HG02884 (cell line): ENCODE measurements around the gene CCDC60.

ENCODE experiments used
- ATAC-seq: cut with Tn5 transposase; IDR thresholded peaks from one replicate; pipeline ENCODE4 v1.9.1; 2021; ENCODE audit warnings: mild to moderate bottlenecking, moderate library complexity; ENCODE audit not compliant: unreplicated experiment

CCDC60 gene

GRCh38 chr12:119501052-119501451 is 166.5 kb downstream of the CCDC60 start:
- no peak for ATAC-seq

- ATAC-seq, result no peak
These were observed 170.5 kb downstream of the CCDC60 start for GRCh38 chr12:119505001-119505400.

GRCh38 chr12:119512772-119513497 is 178.4 kb downstream of the CCDC60 start:
- no peak for ATAC-seq

DNA sequence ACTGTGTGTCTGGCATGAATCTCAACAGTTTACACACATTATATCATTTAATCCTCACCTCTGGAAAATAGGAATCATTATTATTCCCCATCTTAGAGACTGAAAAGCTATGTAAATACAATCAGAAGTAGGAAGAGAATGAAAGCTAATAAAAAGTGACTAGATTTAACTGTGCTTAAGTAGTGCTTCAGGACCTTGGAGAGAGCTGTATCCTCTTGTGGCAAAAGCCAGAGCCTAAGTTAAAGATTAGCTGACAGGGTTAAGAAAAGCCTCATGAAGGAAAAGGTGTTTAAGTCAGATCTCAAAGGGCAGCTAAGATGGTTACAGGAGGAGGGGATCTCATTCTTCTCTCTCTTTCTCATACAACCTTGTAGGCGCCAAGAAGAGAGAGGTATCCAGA is 193.7 kb downstream of the CCDC60 start:
- ATAC-seq, result no peak

- no peak for ATAC-seq
These were observed 205.9 kb downstream of the CCDC60 start for GRCh38 chr12:119540476-119540875.

DNA sequence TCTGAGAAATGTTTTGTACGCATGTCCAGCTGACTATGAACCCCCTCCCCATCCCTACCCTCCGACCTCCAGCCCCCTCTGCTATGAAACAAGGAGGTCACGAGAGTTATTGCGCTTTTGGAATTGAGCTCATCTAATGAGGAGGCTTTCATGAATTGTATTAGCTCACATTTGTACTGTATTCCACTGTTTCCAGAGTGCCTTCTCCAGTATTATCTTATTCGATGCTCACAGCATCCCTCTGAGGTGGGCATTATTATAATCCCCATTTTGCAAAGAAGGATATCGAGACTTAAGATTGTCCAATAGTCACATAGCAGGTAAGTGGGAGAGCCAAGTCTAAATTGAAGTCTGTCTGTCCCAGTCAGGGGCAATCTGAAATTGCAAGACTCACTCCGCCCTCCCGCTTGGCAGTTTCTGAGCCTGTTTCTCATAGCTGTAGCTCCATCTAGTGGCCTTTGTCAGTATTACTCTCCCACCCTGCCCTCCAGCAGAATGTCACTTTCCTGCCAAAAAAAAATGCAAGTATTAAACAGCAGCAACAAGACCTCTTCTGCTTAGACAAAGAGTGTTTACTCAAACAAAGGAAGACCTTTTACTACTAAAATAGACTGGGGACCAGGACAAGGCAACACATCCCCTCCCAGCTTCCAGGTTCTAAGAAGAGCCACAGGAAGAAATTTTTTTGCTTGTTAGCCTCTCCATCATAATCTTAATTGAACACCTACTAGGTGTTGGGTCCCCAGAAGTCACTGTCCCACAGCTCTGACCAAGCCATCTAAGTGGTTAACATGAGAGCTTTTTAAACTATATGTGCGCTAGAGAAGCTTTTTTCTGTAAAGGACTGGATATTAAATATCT is 210.5 kb downstream of the CCDC60 start:
- ATAC-seq, result no peak

DNA sequence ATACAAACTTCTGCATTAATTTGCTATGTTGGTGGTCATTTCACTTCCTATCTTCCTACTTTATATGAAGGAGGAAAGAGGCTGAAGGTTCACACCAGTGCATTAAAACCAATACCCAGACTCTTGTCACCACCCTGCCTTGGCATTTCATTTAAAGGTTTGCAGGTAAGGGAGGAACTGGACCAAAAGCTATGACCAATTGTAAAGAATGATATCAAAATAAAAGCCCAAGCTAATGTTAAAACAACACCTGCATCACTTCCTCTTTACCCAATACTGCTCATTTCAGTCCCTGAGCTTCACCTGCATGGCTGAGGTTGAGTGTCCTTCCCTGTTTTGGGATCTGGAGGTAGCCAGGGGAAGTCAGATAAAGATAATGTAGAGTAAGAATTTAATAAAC is 211.8 kb downstream of the CCDC60 start:
- ATAC-seq, result no peak

DNA sequence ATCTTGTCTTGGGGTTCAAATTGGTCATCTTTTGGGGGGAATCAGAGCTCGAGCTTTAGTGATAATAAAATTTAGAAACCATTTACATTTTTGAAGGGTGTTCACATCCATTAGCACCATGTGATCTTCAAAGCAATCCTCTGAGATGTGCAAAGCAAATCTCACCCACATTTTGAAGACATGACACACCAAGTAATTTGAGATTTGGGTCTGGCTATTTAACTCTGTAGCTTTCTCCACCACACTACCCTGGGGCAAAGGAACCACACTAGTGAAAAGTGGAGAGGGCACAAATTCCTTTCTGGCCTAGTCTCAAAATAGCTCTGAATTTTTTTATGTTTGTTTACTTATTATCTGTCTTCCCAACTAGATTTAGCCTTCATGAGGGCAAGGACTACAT is 212.5 kb downstream of the CCDC60 start:
- ATAC-seq, result no peak

- ATAC-seq, result no peak
These were observed 222.3 kb downstream of the CCDC60 start for GRCh38 chr12:119556854-119557253.

DNA sequence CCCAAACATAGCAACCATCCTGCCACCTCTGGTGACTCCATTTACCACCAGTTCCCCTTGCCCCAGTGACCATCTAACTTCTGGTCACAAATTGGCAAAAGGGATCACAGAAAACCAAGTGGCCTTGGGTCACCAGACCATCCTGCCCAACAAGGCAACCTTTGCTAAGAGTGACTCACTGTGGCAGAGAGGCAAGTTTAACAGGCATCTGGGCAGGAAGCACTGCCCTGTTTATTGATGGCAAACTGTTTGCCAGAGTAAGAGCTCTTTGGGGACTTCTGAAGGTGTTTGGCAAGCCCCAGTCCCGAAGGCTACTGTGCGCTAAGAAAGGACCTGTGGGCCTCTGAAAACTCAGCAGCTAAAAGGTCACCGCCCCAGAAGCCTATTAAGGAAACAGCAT is 230.9 kb downstream of the CCDC60 start:
- no peak for ATAC-seq

DNA sequence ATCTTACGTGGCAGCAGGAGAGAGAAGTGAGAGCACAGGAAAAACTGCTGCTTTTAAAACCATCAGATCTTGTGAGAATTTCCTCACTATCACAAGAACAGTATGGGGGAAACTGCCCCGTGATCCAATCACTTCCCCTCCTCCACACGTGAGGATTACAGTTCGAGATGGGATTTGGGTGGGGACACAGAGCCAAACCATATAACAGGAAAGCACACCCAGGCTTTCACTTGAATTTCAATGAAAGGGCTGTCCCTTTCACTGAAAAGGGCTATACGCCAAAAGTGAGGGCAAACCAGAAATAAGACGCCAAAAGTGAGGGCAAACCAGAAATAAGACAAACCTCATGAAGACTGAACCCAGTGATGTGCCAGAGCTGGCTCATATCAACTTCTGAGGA is 236.2 kb downstream of the CCDC60 start:
- no peak for ATAC-seq

GRCh38 chr12:119573086-119573485 is 238.6 kb downstream of the CCDC60 start:
- ATAC-seq, result no peak

- no peak for ATAC-seq
These were observed 239.7 kb downstream of the CCDC60 start for GRCh38 chr12:119574255-119574654.

DNA sequence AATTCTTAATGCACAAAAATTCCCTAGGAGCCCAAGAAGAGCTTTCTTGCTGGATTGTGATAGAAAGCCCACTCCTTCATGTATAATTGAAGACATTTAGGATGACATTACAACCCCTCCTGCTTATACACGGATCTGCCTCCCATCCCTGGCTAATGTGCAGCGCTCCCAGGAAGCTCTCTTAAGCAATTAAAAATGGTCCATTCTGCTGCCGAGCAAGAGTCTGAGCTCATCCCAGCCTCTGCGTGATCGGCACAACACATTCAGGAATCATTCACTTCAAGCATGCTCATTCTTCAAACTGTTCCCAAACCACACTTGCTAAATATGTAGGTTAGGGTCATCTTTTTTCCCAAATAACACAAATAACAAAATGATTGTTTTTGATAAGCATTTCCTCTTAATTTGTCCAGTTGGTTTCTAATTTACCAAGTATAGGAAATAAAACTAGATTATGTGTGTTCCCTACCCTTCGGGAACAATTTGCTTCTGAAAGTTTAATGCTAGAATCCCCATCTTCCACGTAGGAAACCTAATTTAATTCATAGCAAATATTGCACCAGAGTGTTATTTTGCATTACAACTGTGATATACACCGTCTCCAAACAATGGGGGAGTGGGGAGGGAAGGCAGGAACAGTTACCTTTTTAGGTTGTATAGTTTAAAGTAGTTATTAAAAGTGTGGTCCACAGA is 241.7 kb downstream of the CCDC60 start:
- ATAC-seq, result no peak

DNA sequence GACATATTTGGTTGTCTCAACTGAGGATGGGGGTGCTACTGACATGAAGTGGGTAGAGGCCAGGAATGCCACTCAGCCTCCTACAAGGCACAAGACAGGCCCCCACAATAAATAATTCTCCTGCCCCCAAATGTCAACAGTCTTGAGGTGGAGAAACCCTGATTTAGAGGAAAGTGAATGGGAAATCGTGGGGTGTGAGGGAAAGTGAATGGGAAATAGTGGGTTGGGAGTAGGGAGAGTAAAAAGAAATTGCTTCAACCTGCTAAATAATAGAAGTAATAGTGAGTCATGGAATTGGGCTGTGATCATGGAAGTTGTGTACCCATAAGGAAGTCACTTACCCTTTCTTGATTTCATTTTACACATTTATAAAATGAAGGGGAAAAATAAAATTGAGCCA is 242.4 kb downstream of the CCDC60 start:
- no peak for ATAC-seq

DNA sequence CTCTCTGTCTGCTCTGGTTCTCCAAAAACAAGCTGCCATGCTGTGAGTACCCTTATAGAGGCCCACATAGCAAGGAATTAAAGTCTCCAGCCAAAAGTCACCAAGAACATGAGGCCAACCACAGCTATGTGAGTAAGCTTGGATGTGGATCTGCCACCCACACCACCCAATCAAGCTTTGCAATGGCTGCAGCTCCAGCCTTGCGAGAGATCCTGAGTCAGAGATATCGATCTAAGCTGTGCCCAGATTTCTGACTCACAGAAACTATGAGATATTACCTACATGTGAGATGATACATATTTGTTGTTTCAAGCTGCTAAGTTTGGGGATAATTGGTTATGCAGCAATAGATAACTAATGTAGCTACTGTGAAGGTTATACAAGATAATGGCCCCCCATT is 243.6 kb downstream of the CCDC60 start:
- no peak for ATAC-seq

GRCh38 chr12:119589097-119589496 is 254.6 kb downstream of the CCDC60 start:
- no peak for ATAC-seq

DNA sequence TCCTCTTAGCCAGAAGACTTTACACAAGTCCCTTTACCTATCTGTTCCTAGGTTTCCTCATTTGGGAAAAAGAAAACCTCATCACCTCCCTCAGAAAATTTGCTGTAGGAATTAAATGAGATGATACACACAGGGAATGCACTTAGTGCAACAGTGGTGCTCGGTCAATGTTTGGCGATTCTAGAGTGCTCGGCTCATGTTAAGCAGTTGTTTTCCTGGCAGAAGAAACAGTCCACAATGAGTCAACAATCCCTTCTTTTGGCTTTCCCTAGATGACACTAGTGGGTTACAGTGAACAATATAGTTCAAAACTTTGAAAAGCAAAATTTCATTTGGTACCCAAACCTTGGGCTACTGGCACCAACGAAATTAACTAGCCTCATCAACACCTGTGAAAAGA is 255.1 kb downstream of the CCDC60 start:
- no peak for ATAC-seq
